ENCODE data around the gene DIS3L2.

DNA sequence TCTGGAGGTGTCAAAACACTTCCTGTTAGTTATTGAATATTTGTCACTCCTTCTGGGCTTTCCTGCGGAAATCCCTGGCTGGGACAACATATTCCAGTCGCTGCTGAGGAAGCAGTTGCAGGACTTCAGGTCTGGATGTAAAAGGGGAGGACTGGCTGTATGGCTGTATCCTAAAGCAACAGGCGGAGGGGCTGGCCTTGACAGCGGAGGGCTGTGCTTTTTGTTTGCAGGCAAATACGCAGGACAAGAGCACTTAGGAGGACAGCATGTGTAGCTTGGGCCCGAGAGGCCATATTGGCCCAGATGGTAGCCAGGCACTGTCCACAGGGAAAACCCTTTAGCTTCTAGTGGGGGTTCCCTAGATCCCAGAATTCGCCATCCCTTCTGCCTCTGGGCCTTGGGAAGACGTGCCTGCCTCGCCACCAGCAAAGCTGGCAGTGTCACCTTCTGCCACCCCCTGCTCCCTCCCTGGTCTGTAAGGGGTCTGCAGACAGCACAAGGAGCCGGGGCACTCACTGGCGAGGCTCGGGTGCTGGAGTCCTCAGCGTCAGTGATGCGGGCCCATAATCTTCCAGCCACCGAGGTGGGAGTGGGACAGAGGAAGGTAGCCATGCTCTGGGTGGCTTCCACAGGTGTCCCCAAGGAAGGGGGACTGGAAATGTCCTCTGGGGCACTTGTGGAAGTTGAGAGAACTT is 42.0 kb upstream of the DIS3L2 start:
- TF ChIP-seq POLR2A (IDR thresholded peaks at IDR 0.05) (no peak), CTCF (IDR thresholded peaks at IDR 0.05) (no peak), EP300 (IDR thresholded peaks at IDR 0.05) (no peak), POLR2AphosphoS5 (IDR thresholded peaks at IDR 0.05) (no peak)
